Measurements from ENCODE around the gene EFCAB6. TPM values are rescaled to one million over a fixed set of nuclear protein-coding genes. Genes with fewer than 3 reads are reported as not detected.

EFCAB6 gene
- total RNA-seq, 2 experiments from 2014 or later, result 0.26 to 0.39 TPM

GRCh38 chr22:43643387-43643786, 168.7 kb downstream of the EFCAB6 start:
- ChIA-PET POLR2A (no interaction called here), CTCF (no interaction called here)
- DNase-seq (no peak), ATAC-seq (no peak)
- no peaks in the 10 kb centered on the region for H3K4me1 Mint-ChIP-seq (ENCODE audit: low read depth)
- peaks cover 4% of the 10 kb centered on the region for H3K27me3 Mint-ChIP-seq (ENCODE audit: low read depth)
- no peak overlapping the region for H3K4me3 Mint-ChIP-seq
- H3K9me3 Mint-ChIP-seq (ENCODE audit: insufficient read depth), result peaks cover 13% of the 10 kb centered on the region
- no peaks in the 10 kb centered on the region for H3K36me3 Mint-ChIP-seq (ENCODE audit: low read depth)
- H3K27ac Mint-ChIP-seq, result no peak overlapping the region

- POLR2A ChIA-PET, result no interaction called here
- H3K27me3 Mint-ChIP-seq (ENCODE audit: low read depth), result peaks cover 3% of the 10 kb centered on the region
These were observed 169.5 kb downstream of the EFCAB6 start for GRCh38 chr22:43642319-43643206.

GRCh38 chr22:43639228-43639948, 172.7 kb downstream of the EFCAB6 start:
- H3K27me3 Mint-ChIP-seq (ENCODE audit: low read depth), result no peaks in the 10 kb centered on the region
- ChIA-PET CTCF (no interaction called here), POLR2A (no interaction called here)
- DNase-seq (no peak), ATAC-seq (no peak)
- H3K36me3 Mint-ChIP-seq (ENCODE audit: low read depth), result no peaks in the 10 kb centered on the region
- H3K9me3 Mint-ChIP-seq (ENCODE audit: insufficient read depth), result peaks cover 16% of the 10 kb centered on the region
- no peaks in the 10 kb centered on the region for H3K4me1 Mint-ChIP-seq (ENCODE audit: low read depth)
- no peak overlapping the region for H3K4me3 Mint-ChIP-seq
- H3K27ac Mint-ChIP-seq, result no peak overlapping the region

More at GRCh38 chr22:43642319-43643206, 169.5 kb downstream of the EFCAB6 start:
- CTCF ChIA-PET, result no interaction called here
- no peak overlapping the region for H3K27ac Mint-ChIP-seq
- DNase-seq (no peak), ATAC-seq (no peak)
- no peaks in the 10 kb centered on the region for H3K36me3 Mint-ChIP-seq (ENCODE audit: low read depth)
- H3K4me1 Mint-ChIP-seq (ENCODE audit: low read depth), result no peaks in the 10 kb centered on the region
- H3K9me3 Mint-ChIP-seq (ENCODE audit: insufficient read depth), result peaks cover 16% of the 10 kb centered on the region
- no peak overlapping the region for H3K4me3 Mint-ChIP-seq

DNA sequence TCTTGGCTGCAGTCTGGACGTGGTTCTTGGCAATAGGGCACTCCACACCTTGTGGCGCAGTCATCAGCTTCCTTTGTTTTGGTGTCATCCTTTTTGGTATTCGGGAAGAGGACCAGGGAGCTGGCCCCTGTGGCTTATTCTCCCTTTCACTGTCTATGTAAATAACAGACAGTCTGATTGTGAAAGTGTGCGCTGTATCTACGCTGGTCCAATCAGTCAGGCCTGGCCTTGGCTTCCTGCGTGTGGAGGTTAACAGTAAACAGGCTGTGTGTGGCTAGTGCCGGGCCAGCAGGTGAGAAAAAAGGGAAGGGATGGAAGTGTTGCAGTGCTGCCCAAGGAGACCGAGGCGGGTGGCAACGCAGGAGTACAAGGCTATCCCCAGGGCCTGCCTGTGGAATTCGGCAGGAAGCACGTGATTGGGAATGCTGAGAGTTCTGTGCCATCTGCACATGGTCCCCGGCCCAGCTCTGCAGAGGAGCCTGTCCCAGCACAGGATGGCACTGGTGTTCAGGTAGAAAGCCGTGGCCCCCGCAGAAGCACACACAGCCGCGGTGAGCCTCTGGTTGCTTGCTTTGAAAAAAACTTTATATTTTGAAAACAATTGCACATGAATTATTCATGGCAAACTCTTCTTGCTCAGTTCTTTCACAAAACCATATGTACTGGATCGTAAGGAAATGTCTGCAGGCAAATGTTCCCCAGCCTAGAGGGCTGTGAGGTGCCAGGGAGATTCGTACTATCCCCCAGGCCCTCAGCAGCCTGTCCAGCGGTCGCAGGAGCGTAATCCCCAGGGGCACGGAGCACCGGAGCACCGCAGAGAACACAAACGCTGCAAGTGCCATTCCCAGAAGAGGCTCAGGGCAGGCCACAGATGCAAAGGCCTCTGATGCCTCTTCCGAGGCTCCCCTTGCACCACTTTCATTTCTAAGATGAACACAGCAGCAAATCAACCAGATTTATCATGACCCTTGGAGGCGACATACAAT, 174.5 kb downstream of the EFCAB6 start:
- Mint-ChIP-seq H3K27ac (no peak overlapping the region), H3K4me1 (ENCODE audit: low read depth) (no peaks in the 10 kb centered on the region), H3K9me3 (ENCODE audit: insufficient read depth) (peaks cover 16% of the 10 kb centered on the region), H3K27me3 (ENCODE audit: low read depth) (no peaks in the 10 kb centered on the region), H3K4me3 (no peak overlapping the region), H3K36me3 (ENCODE audit: low read depth) (no peaks in the 10 kb centered on the region)
- no peak for DNase-seq
- no peak for ATAC-seq
- POLR2A ChIA-PET, result no interaction called here
- CTCF ChIA-PET, result no interaction called here

GRCh38 chr22:43636086-43636485, 176.0 kb downstream of the EFCAB6 start:
- DNase-seq, result no peak
- ATAC-seq, result no peak
- Mint-ChIP-seq H3K36me3 (ENCODE audit: low read depth) (no peaks in the 10 kb centered on the region), H3K4me3 (no peak overlapping the region), H3K27ac (no peak overlapping the region), H3K27me3 (ENCODE audit: low read depth) (no peaks in the 10 kb centered on the region), H3K4me1 (ENCODE audit: low read depth) (no peaks in the 10 kb centered on the region), H3K9me3 (ENCODE audit: insufficient read depth) (peaks cover 16% of the 10 kb centered on the region)
- ChIA-PET CTCF (no interaction called here), POLR2A (no interaction called here)

GRCh38 chr22:43635101-43635500, 177.0 kb downstream of the EFCAB6 start:
- H3K36me3 Mint-ChIP-seq (ENCODE audit: low read depth), result no peaks in the 10 kb centered on the region
- DNase-seq, result no peak
- H3K4me3 Mint-ChIP-seq, result no peak overlapping the region
- H3K9me3 Mint-ChIP-seq (ENCODE audit: insufficient read depth), result peaks cover 16% of the 10 kb centered on the region
- no peaks in the 10 kb centered on the region for H3K4me1 Mint-ChIP-seq (ENCODE audit: low read depth)
- H3K27me3 Mint-ChIP-seq (ENCODE audit: low read depth), result no peaks in the 10 kb centered on the region
- ChIA-PET POLR2A (no interaction called here), CTCF (no interaction called here)
- ATAC-seq, result no peak
- H3K27ac Mint-ChIP-seq, result no peak overlapping the region

GRCh38 chr22:43634316-43634715, 177.8 kb downstream of the EFCAB6 start:
- DNase-seq (no peak), ATAC-seq (no peak)
- H3K4me3 Mint-ChIP-seq, result no peak overlapping the region
- H3K9me3 Mint-ChIP-seq (ENCODE audit: insufficient read depth), result peaks cover 9% of the 10 kb centered on the region
- POLR2A ChIA-PET, result no interaction called here
- H3K27ac Mint-ChIP-seq, result no peak overlapping the region
- H3K27me3 Mint-ChIP-seq (ENCODE audit: low read depth), result no peaks in the 10 kb centered on the region
- CTCF ChIA-PET, result no interaction called here
- H3K36me3 Mint-ChIP-seq (ENCODE audit: low read depth), result no peaks in the 10 kb centered on the region
- H3K4me1 Mint-ChIP-seq (ENCODE audit: low read depth), result no peaks in the 10 kb centered on the region

- Mint-ChIP-seq H3K4me3 (no peak overlapping the region), H3K4me1 (ENCODE audit: low read depth) (no peaks in the 10 kb centered on the region), H3K36me3 (ENCODE audit: low read depth) (no peaks in the 10 kb centered on the region), H3K27ac (no peak overlapping the region), H3K27me3 (ENCODE audit: low read depth) (no peaks in the 10 kb centered on the region), H3K9me3 (ENCODE audit: insufficient read depth) (peaks cover 4% of the 10 kb centered on the region)
- DNase-seq, result no peak
- CTCF ChIA-PET, result no interaction called here
- ATAC-seq, result no peak
- POLR2A ChIA-PET, result no interaction called here
These were observed 178.3 kb downstream of the EFCAB6 start for GRCh38 chr22:43633631-43634285.

DNA sequence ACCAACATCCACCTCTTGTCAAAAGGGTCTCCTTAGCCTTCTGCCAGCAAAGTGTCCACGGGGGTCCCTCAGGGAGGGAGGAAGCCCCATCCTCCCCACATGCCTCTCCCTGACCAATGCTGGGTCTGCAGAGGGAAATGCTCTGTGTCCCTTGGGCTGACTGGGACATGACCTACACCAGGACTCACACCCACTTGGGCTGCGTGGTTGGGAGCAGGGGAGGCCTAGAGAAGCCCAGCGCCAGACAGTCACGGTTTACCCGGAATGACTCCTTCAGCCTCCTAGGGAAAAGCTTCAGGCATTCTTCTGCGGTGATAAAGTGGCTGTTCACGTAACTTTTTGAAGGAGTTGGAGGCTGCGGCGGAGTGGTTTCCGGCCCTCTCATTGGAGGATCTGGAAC, 180.3 kb downstream of the EFCAB6 start:
- Mint-ChIP-seq H3K36me3 (ENCODE audit: low read depth) (no peaks in the 10 kb centered on the region), H3K4me1 (ENCODE audit: low read depth) (no peaks in the 10 kb centered on the region), H3K27ac (no peak overlapping the region), H3K27me3 (ENCODE audit: low read depth) (no peaks in the 10 kb centered on the region), H3K9me3 (ENCODE audit: insufficient read depth) (no peaks in the 10 kb centered on the region), H3K4me3 (no peak overlapping the region)
- CTCF ChIA-PET, result no interaction called here
- POLR2A ChIA-PET, result no interaction called here
- DNase-seq, result no peak
- ATAC-seq, result no peak

DNA sequence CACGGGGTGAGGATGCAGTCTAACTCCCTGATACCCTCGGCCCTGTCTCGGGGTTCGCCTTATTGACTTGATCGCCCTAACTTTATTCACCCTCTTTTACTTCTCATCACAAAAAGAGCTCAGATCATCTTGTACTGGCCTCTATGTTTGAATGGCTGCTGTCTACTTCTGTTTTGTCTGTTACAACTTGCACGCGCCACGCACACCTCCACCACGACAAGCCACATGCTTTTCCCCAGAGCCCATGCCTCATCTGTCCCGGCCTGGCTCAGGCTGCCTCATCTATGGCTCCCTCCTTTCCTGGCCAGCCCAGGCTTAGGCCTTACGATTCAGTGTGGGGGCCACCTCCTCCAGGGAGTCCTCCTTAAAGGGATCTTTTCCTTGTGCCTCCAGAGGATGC, 180.9 kb downstream of the EFCAB6 start:
- no peak for DNase-seq
- Mint-ChIP-seq H3K36me3 (ENCODE audit: low read depth) (no peaks in the 10 kb centered on the region), H3K27me3 (ENCODE audit: low read depth) (no peaks in the 10 kb centered on the region), H3K27ac (no peak overlapping the region), H3K4me1 (ENCODE audit: low read depth) (no peaks in the 10 kb centered on the region), H3K4me3 (no peak overlapping the region), H3K9me3 (ENCODE audit: insufficient read depth) (no peaks in the 10 kb centered on the region)
- ATAC-seq, result no peak
- ChIA-PET CTCF (no interaction called here), POLR2A (no interaction called here)

DNA sequence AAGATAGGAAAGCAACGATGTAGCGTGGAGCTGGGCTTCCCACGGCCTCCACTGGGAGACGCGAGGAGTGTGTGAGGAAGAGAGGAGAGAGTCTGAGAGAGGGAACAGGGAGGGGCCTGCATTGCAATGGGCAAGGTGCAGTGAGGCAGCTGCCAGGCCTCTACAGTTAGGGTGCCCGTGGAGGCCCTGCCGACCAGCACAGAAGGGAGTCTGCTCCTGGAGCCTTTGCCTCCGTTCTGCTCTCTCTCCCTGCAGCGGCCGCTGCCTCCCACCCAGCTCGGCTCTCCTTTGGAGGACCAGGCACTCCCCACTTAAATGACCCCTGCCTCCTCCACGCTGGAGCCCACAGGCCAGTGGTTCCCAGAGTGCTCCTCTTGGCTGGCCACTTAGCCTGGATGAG, 181.7 kb downstream of the EFCAB6 start:
- no peak overlapping the region for H3K27ac Mint-ChIP-seq

More for the DNA sequence above, 181.7 kb downstream of the EFCAB6 start:
- H3K36me3 Mint-ChIP-seq (ENCODE audit: low read depth), result no peaks in the 10 kb centered on the region
- H3K4me3 Mint-ChIP-seq, result no peak overlapping the region
- no peaks in the 10 kb centered on the region for H3K9me3 Mint-ChIP-seq (ENCODE audit: insufficient read depth)
- ATAC-seq, result no peak
- CTCF ChIA-PET, result no interaction called here
- H3K27me3 Mint-ChIP-seq (ENCODE audit: low read depth), result no peaks in the 10 kb centered on the region
- POLR2A ChIA-PET, result no interaction called here
- DNase-seq, result no peak
- no peaks in the 10 kb centered on the region for H3K4me1 Mint-ChIP-seq (ENCODE audit: low read depth)
